ENCODE data around the gene TEKT5.
"Not testable (repeated sequence)": the region's sequence is repeated elsewhere in the genome, so short reads cannot be mapped to it uniquely, and the experiment has no call there.

The TEKT5 gene

GRCh38 chr16:10685709-10686108 is 9.0 kb downstream of the TEKT5 start:
- no peak for DNase-seq (ENCODE audit: low read depth in 2 of 3, low spot score in 1 of 3)

DNA sequence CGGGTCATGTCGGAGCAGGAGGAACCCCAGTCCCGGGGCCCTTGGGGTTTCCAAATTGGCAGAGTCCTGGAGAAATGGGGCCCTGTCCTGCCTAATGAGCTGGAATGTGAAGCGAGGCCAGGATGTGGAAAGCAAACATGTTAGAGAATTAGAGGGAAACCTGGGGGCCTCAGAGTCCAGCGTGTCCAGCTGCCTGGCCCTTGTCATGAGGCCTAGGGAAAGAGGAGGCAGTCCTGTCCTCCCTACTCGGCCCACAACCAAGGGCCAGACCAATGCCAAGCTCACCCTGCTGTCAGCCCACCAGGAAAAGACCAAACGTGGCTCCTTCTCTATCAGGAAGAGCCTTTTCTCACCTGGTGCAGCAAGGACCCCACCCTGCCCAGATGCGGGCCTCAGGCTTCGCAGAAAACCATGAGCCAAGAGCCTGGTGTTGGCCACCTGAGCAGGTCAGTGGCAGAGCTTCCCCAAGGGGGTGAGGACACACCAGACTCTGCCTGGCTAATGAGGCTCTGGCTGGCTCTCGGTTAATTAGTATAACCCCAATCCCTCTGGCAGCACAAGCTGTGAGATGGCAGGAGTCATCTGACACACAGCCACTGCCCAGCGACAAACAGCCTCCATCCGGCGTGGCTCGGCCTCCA is 10.1 kb downstream of the TEKT5 start:
- no peak for DNase-seq (ENCODE audit: low read depth in 2 of 3, low spot score in 1 of 3)

- DNase-seq (ENCODE audit: low read depth in 2 of 3, low spot score in 1 of 3): no peak
Measured at GRCh38 chr16:10683170-10683569, 11.6 kb downstream of the TEKT5 start.

- no peak for DNase-seq (ENCODE audit: low read depth in 2 of 3, low spot score in 1 of 3)
Measured at GRCh38 chr16:10682604-10683003, 12.1 kb downstream of the TEKT5 start.

DNA sequence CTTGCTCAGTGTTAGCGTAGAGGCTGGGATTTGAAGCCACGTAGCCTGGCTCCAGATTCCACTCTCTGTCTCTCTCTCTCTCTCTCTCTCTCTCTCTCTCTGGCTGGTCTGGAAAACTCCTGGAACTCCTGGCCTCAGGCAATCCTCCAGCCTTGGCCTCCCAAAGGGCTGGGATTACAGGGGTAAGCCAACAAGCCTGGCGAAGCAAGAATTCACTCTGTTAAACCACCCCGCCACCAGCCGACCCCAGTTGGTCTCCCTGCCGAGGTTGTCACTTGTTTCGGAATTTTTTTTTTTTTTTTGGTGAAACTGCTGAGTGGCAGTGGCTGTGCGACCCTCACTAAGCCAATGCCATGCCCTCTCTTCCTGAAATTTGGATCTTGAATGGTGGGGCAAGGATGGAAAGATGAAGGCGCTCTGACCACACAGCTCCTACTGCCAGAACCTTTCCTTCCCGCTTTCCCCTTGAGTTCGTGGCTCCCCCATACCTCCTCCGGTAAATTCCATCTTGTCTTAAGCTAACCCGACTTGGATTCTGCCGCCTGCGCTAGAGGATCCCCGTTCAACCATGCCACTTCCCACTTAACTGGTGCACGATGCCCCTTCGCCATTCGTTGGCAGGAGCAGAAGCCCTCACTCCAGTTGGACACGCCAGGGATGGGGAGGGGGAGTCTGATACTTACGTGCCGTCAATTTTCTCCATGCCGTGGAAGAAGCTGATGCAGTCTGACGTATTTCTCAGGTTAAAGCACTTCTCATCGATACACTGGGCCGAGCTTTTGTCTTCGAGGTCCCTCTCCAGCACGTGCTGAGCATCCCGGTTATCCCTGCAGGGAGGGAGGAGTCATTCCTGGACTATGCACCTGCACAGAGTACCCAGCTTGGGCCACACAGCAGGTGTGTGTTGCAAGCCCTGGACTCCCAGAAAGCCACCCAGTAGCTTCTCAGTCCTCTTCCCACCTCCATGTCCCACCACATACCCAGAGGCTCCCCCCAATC is 13.1 kb downstream of the TEKT5 start:
- no peak for DNase-seq (ENCODE audit: low read depth in 2 of 3, low spot score in 1 of 3)

DNA sequence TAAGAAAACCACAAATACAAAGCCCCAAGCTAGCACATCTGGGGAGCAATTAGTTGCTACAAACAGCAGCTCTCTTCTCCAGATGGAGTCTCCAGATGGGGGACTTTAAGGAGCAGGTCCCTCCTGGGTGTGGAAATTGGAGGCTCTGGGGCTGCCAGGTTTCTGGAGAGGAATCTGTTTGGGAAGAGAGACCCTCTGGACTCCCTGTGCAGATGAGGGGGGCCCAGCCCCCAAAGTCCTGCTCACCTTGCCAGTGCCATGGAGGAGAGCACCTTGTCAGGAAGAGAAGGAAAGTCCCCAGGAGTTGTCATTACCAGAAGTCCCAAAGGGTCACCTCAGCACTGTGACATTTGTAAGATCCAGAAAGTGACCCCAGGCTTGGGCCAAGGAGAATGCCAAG is 14.8 kb downstream of the TEKT5 start:
- no peak for DNase-seq (ENCODE audit: low read depth in 2 of 3, low spot score in 1 of 3)

DNA sequence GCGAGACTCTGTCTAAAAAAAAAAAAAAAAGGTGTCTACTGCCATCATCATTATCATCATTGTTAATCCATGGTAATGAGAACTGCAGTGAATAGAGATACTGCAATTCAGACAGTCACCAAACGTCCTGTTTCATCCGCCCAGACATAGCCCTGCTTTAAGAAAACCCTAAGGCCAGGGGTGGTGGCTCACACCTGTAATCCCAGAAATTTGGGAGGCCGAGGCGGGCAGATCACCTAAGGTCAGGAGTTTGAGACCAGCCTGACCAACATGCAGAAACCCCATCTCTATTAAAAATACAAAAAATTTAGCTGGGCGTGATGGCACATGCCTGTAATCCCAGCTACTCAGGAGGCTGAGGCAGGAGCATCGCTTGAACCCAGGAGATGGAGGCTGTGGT is 15.3 kb downstream of the TEKT5 start:
- DNase-seq (ENCODE audit: low read depth in 2 of 3, low spot score in 1 of 3): not testable (repeated sequence)

DNA sequence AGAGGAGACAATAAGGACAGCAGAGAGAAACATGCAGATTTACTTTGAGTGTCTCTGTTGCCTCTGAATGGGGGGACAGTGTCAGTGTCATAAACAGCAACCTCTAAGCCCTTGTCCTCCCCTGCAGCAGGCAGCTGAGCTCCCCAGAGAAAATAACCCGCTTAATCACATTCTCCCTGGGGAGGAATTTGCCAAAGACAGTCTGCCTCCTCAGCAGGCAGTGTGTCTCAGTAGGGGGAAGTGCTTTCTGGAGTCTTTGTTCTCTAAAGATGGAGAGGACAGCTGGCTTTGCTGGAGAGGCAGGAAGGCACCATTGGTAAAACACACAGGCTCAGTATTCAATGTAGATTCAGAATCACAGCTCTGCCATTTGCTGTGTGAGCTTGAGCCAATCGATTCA is 16.1 kb downstream of the TEKT5 start:
- no peak for DNase-seq (ENCODE audit: low read depth in 2 of 3, low spot score in 1 of 3)

GRCh38 chr16:10676284-10676683 is 18.4 kb downstream of the TEKT5 start:
- no peak for DNase-seq (ENCODE audit: low read depth in 2 of 3, low spot score in 1 of 3)

- no peak for DNase-seq (ENCODE audit: low read depth in 2 of 3, low spot score in 1 of 3)
Measured at GRCh38 chr16:10675861-10676260, 18.9 kb downstream of the TEKT5 start.

GRCh38 chr16:10675216-10675615 is 19.5 kb downstream of the TEKT5 start:
- DNase-seq (ENCODE audit: low read depth in 2 of 3, low spot score in 1 of 3): no peak

DNA sequence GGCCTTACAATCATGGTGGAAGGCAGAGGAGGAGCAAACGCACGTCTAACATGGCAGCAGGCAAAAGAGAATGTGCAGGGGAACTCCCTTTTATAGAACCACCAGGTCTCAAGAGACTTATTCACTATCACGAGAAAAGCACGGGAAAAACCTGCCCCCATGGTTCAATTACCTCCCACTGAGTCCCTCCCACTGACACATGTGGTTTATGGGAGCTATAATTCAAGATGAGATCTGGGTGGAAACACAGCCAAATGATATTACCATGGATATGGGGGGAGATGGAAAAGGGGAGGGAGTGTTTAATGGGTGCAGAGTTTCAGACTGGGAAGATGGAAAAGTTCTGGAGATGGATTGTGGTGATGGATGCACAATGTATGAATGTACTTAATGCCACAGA is 23.0 kb downstream of the TEKT5 start:
- no peak for DNase-seq (ENCODE audit: low read depth in 2 of 3, low spot score in 1 of 3)

GRCh38 chr16:10669791-10670190 is 24.9 kb downstream of the TEKT5 start:
- DNase-seq (ENCODE audit: low read depth in 2 of 3, low spot score in 1 of 3): no peak

DNA sequence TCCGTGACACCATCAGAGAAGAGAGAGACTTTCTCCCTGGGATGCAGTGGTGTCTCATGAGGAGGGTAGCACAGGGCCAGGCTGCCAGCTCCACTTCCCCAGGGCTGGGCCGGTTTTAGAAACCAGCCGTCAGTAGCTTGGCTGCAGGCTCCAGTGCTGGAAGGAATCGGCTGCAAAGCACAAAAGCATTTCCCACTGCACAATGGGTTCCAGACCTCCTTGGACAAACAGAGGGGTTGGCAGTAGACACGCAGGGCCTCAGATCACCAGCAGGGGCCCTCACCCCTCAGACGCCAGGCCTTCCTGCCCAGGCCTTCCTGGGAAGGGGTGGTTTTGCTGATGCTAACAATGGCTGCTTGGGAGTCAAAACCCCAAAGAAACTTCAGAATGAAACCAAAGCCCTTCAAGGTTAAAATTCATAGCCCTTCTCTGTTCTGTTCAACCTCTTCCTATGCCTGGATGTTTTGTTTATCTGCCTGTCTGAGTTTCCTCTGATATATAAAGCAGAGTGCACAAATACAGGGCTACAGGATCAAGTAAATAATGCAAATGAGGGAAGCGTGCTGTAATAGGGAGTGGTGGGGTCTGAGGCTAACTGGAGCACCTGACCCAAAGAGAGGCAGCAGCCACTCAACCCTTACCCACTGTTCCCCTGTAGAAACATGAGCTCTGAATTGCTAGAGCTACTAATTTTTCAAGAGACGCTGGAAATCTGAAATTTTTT is 26.2 kb downstream of the TEKT5 start:
- peak in 1 of 3 donors; percentile 5 for DNase-seq (ENCODE audit: low read depth in 2 of 3, low spot score in 1 of 3)

DNA sequence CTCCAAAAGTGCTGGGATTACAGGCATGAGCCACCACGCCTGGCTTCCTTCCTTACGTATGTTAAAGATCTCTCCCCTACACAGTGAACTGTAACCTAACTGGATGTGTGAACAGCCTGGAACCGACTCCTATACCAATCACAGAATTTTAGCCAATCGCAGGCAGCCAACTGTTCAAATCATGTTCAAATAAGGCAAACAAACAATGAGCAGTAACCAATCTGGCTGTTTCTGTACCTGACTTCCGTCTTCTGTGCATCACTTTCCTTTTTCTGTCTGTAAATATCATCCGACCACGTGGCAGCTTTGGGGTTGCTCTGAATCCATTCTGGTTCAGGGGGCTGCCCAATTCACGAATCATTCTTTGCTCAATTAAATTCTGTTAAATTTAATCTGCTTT is 27.5 kb downstream of the TEKT5 start:
- DNase-seq (ENCODE audit: low read depth in 2 of 3, low spot score in 1 of 3): no peak

DNA sequence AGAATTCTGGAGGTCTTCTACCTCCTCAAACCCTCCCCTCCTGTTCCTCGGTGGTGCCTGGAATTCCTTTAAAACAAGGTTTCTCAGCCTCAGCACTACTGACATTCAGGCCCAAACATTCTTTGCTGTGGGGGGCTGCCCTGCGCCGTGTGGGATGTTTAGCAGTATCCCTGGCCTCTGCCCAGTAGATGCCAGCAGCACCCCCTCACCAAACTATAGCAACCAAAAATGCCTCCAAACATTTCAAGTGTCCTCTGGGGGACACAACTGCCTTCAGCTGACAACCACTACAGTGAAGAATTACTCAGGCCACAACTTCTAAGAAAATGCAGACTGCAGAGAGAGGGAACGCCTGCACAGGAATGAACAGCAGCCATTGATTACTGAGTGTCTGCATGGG is 28.4 kb downstream of the TEKT5 start:
- no peak for DNase-seq (ENCODE audit: low read depth in 2 of 3, low spot score in 1 of 3)

GRCh38 chr16:10665166-10665565 is 29.6 kb downstream of the TEKT5 start:
- no peak for DNase-seq (ENCODE audit: low read depth in 2 of 3, low spot score in 1 of 3)

DNA sequence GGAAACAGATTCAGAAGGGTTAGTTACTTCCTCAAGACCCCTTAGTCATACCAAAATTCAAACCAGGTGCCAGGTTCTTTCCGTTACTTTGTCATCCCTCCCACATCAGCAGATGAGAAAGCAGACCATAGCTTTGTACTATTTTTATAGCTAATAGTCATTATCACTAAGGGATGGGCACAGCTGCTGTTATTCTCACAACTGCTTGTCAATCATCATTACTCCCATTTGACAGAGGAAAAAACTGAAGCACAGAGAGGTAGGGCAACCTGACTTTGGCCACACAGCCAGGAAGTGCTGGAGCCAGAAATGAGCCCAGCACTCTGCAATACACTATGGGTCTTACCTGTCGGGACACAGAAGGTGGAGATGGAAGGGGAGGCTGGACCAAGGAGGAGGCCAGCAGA is 30.0 kb downstream of the TEKT5 start:
- DNase-seq (ENCODE audit: low read depth in 2 of 3, low spot score in 1 of 3): no peak

GRCh38 chr16:10663744-10664143 is 31.0 kb downstream of the TEKT5 start:
- no peak for DNase-seq (ENCODE audit: low read depth in 2 of 3, low spot score in 1 of 3)

DNA sequence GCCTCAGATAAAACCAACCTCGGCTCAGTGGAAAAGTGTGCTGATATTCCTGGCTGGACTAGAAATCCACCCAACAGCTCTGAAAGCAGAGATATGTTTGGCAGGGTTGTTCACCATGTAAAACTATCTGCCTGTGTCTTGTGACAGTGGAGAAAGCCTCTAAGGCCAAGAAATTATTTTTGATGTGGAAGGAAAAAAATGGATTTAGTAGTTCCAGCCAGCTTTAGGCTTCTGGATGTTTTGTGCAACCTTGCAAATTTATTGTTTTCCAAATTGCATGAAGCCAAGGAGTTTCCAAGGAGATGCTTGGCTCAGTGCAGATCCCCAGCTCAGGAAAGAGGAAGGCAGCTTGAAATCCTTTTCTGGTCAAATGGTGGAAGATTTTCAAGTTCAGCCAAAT is 31.6 kb downstream of the TEKT5 start:
- no peak for DNase-seq (ENCODE audit: low read depth in 2 of 3, low spot score in 1 of 3)

GRCh38 chr16:10662212-10662611 is 32.5 kb downstream of the TEKT5 start:
- no peak for DNase-seq (ENCODE audit: low read depth in 2 of 3, low spot score in 1 of 3)

GRCh38 chr16:10661737-10662136 is 33.0 kb downstream of the TEKT5 start:
- no peak for DNase-seq (ENCODE audit: low read depth in 2 of 3, low spot score in 1 of 3)

Measured in stimulated activated CD4-positive, alpha-beta T cell treated with anti-CD3 and anti-CD28 coated beads, Interleukin-12 subunit alpha, Interleukin-12 subunit beta, amount 100 ng/mL, for 48 hours (primary cell).